Stimulated activated CD8-positive, alpha-beta memory T cell treated with anti-CD3 and anti-CD28 coated beads, Interleukin-12 subunit alpha, Interleukin-12 subunit beta, amount 100 ng/mL, for 24 hours (primary cell): ENCODE results near the gene GMDS.

ENCODE experiments used
- DNase-seq: peaks from one replicate; pipeline ENCODE4 v3.0.0-alpha.2; 2020; ENCODE audit errors: extremely low read depth

Gene GMDS

GRCh38 chr6:1590580-1590979, 654.8 kb downstream of the GMDS start:
- DNase-seq, result no peak

- DNase-seq, result no peak
Measured at GRCh38 chr6:1589208-1589607, 656.2 kb downstream of the GMDS start.

GRCh38 chr6:1587977-1588376, 657.4 kb downstream of the GMDS start:
- no peak for DNase-seq

- no peak for DNase-seq
Measured at GRCh38 chr6:1587546-1587945, 657.9 kb downstream of the GMDS start.

- no peak for DNase-seq
Measured at GRCh38 chr6:1586861-1587450, 658.4 kb downstream of the GMDS start.

GRCh38 chr6:1586256-1586655, 659.1 kb downstream of the GMDS start:
- DNase-seq, result no peak

- no peak for DNase-seq
Measured at GRCh38 chr6:1585669-1586049, 659.7 kb downstream of the GMDS start.

GRCh38 chr6:1584996-1585668, 660.3 kb downstream of the GMDS start:
- no peak for DNase-seq

- DNase-seq, result no peak
Measured at GRCh38 chr6:1584146-1584545, 661.3 kb downstream of the GMDS start.

GRCh38 chr6:1581120-1581991, 664.0 kb downstream of the GMDS start:
- no peak for DNase-seq

GRCh38 chr6:1580585-1580984, 664.8 kb downstream of the GMDS start:
- DNase-seq, result no peak

GRCh38 chr6:1580109-1580508, 665.3 kb downstream of the GMDS start:
- no peak for DNase-seq

- no peak for DNase-seq
Measured at GRCh38 chr6:1579096-1579495, 666.3 kb downstream of the GMDS start.

- no peak for DNase-seq
Measured at GRCh38 chr6:1577896-1578745, 667.3 kb downstream of the GMDS start.

- DNase-seq, result no peak
Measured at GRCh38 chr6:1577146-1577680, 668.2 kb downstream of the GMDS start.

- DNase-seq, result no peak
Measured at GRCh38 chr6:1576711-1577110, 668.7 kb downstream of the GMDS start.

GRCh38 chr6:1576166-1576565, 669.2 kb downstream of the GMDS start:
- DNase-seq, result no peak

- no peak for DNase-seq
Measured at GRCh38 chr6:1575210-1576041, 670.0 kb downstream of the GMDS start.

GRCh38 chr6:1574890-1575209, 670.6 kb downstream of the GMDS start:
- no peak for DNase-seq

GRCh38 chr6:1574083-1574761, 671.2 kb downstream of the GMDS start:
- DNase-seq, result no peak
